ENCODE results near the gene COL20A1. TPM values are rescaled to one million over a fixed set of nuclear protein-coding genes. Genes with fewer than 3 reads are reported as not detected.

The COL20A1 gene
- total and polyA plus RNA-seq, 2 donors from 2014 or later = 0.58 TPM; not detected in 1

GRCh38 chr20:63350196-63350595 is 57.2 kb downstream of the COL20A1 start:
- Histone ChIP-seq H3K4me3 (ENCODE audit: low read length in 3 of 3) (no peak overlapping the region), H3K27me3 (ENCODE audit: control insufficient read depth, insufficient read depth, low read length) (no peaks in the 10 kb centered on the region), H3K36me3 (ENCODE audit: control insufficient read depth in 2 of 3, insufficient read depth in 3 of 3, low read length in 3 of 3) (no peaks in the 10 kb centered on the region), H3K27ac (ENCODE audit: low read depth in 2 of 2, low read length in 2 of 2) (no peak overlapping the region), H3K9me3 (ENCODE audit: control insufficient read depth in 2 of 3, insufficient read depth in 1 of 3, low read length in 3 of 3) (no peaks in the 10 kb centered on the region), H3K4me1 (ENCODE audit: control insufficient read depth in 2 of 3, insufficient read depth in 2 of 3, low read depth in 1 of 3, low read length in 3 of 3) (peaks cover 0 to 6% (median 0%) of the 10 kb centered on the region in 3 donors), H3K9ac (ENCODE audit: low read length in 3 of 3) (no peak overlapping the region)
- TF ChIP-seq CTCF (IDR thresholded peaks at IDR 0.05; ENCODE audit: borderline replicate concordance, extremely low read depth, insufficient read depth) = no peak
- FAIRE-seq (no peak), DNase-seq (peak in 1 of 5 donors; percentile 67)
- intact Hi-C loops (cut with DNase I) = no loop called here

- DNase-seq = peak in 1 of 5 donors; percentile 52
Observed at GRCh38 chr20:63350597-63351325, 57.8 kb downstream of the COL20A1 start.

GRCh38 chr20:63351326-63351700 is 58.3 kb downstream of the COL20A1 start:
- no peak overlapping the region for H3K9ac ChIP-seq (ENCODE audit: low read length in 3 of 3)
- TF ChIP-seq CTCF (IDR thresholded peaks at IDR 0.05; ENCODE audit: borderline replicate concordance, extremely low read depth, insufficient read depth) = no peak
- H3K9me3 ChIP-seq (ENCODE audit: control insufficient read depth in 2 of 3, insufficient read depth in 1 of 3, low read length in 3 of 3) = no peaks in the 10 kb centered on the region
- FAIRE-seq = no peak
- no peaks in the 10 kb centered on the region for H3K27me3 ChIP-seq (ENCODE audit: control insufficient read depth, insufficient read depth, low read length)
- H3K4me1 ChIP-seq (ENCODE audit: control insufficient read depth in 2 of 3, insufficient read depth in 2 of 3, low read depth in 1 of 3, low read length in 3 of 3) = peaks cover 0 to 6% (median 0%) of the 10 kb centered on the region in 3 donors
- no peak overlapping the region for H3K4me3 ChIP-seq (ENCODE audit: low read length in 3 of 3)
- intact Hi-C loops (cut with DNase I) = no loop called here
- peak in 1 of 5 donors; percentile 38 for DNase-seq
- no peak overlapping the region for H3K27ac ChIP-seq (ENCODE audit: low read depth in 2 of 2, low read length in 2 of 2)
- H3K36me3 ChIP-seq (ENCODE audit: control insufficient read depth in 2 of 3, insufficient read depth in 3 of 3, low read length in 3 of 3) = no peaks in the 10 kb centered on the region

More at GRCh38 chr20:63350597-63351325, 57.8 kb downstream of the COL20A1 start:
- no peak for TF ChIP-seq CTCF (IDR thresholded peaks at IDR 0.05; ENCODE audit: borderline replicate concordance, extremely low read depth, insufficient read depth)
- Histone ChIP-seq H3K4me1 (ENCODE audit: control insufficient read depth in 2 of 3, insufficient read depth in 2 of 3, low read depth in 1 of 3, low read length in 3 of 3) (peaks cover 0 to 6% (median 0%) of the 10 kb centered on the region in 3 donors), H3K9ac (ENCODE audit: low read length in 3 of 3) (no peak overlapping the region), H3K27me3 (ENCODE audit: control insufficient read depth, insufficient read depth, low read length) (no peaks in the 10 kb centered on the region), H3K9me3 (ENCODE audit: control insufficient read depth in 2 of 3, insufficient read depth in 1 of 3, low read length in 3 of 3) (no peaks in the 10 kb centered on the region), H3K36me3 (ENCODE audit: control insufficient read depth in 2 of 3, insufficient read depth in 3 of 3, low read length in 3 of 3) (no peaks in the 10 kb centered on the region), H3K27ac (ENCODE audit: low read depth in 2 of 2, low read length in 2 of 2) (no peak overlapping the region), H3K4me3 (ENCODE audit: low read length in 3 of 3) (no peak overlapping the region)
- FAIRE-seq = no peak
- intact Hi-C loops (cut with DNase I) = no loop called here
